Parathyroid adenoma (tissue), 2 donors: ENCODE measurements around the gene KCNQ1.

Experiments
- H2AFZ ChIP-seq: fragments of 300-600 bp; sonication (generic); one replicate; pipeline ENCODE4 v1.7.0; 2017; ENCODE audit warnings: antibody characterized with exemption, mild to moderate bottlenecking
- H3K27ac ChIP-seq: fragments of 300-600 bp; sonication (generic); one replicate; pipeline ENCODE4 v1.7.0; 2017
- H3K27me3 ChIP-seq: fragments of 300-600 bp; sonication (generic); one replicate; pipeline ENCODE4 v1.7.0; 2017; ENCODE audit warnings: low read length; ENCODE audit not compliant: control insufficient read depth, insufficient read depth
- H3K36me3 ChIP-seq: fragments of 300-600 bp; sonication (generic); one replicate; pipeline ENCODE4 v1.7.0; 2017; ENCODE audit warnings: low read length; ENCODE audit not compliant: control insufficient read depth, insufficient read depth
- H3K4me1 ChIP-seq: fragments of 300-600 bp; sonication (generic); one replicate; pipeline ENCODE4 v1.7.0; 2017; ENCODE audit warnings: control low read depth
- H3K4me2 ChIP-seq: fragments of 300-600 bp; sonication (generic); one replicate; pipeline ENCODE4 v1.7.0; 2017; ENCODE audit warnings: low read length
- H3K4me3 ChIP-seq: fragments of 300-600 bp; sonication (generic); one replicate; pipeline ENCODE4 v1.7.0; 2017; ENCODE audit warnings: low read depth, low read length
- H3K79me2 ChIP-seq: fragments of 300-600 bp; sonication (generic); one replicate; pipeline ENCODE4 v1.7.0; 2017; ENCODE audit warnings: control low read depth
- H3K9ac ChIP-seq: fragments of 300-600 bp; sonication (generic); one replicate; pipeline ENCODE4 v1.7.0; 2017; ENCODE audit warnings: mild to moderate bottlenecking
- H3K9me3 ChIP-seq: fragments of 300-600 bp; sonication (generic); one replicate; pipeline ENCODE4 v1.7.0; 2017; ENCODE audit warnings: low read length; ENCODE audit not compliant: control insufficient read depth
- TF ChIP-seq, protein P1 (sequence below): fragments of 300-600 bp; sonication (generic); IDR thresholded peaks from one replicate; pipeline ENCODE4 v1.7.0; 2017; ENCODE audit warnings: antibody characterized with exemption, mild to moderate bottlenecking
- donor health status: primary hyperparathyroidism.

KCNQ1 gene

GRCh38 chr11:2673250-2673610 lies 228.4 kb downstream of the KCNQ1 start:
- H3K27ac ChIP-seq: no peak overlapping the region
- TF ChIP-seq, protein P1, sequence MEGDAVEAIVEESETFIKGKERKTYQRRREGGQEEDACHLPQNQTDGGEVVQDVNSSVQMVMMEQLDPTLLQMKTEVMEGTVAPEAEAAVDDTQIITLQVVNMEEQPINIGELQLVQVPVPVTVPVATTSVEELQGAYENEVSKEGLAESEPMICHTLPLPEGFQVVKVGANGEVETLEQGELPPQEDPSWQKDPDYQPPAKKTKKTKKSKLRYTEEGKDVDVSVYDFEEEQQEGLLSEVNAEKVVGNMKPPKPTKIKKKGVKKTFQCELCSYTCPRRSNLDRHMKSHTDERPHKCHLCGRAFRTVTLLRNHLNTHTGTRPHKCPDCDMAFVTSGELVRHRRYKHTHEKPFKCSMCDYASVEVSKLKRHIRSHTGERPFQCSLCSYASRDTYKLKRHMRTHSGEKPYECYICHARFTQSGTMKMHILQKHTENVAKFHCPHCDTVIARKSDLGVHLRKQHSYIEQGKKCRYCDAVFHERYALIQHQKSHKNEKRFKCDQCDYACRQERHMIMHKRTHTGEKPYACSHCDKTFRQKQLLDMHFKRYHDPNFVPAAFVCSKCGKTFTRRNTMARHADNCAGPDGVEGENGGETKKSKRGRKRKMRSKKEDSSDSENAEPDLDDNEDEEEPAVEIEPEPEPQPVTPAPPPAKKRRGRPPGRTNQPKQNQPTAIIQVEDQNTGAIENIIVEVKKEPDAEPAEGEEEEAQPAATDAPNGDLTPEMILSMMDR: no peak

DNA sequence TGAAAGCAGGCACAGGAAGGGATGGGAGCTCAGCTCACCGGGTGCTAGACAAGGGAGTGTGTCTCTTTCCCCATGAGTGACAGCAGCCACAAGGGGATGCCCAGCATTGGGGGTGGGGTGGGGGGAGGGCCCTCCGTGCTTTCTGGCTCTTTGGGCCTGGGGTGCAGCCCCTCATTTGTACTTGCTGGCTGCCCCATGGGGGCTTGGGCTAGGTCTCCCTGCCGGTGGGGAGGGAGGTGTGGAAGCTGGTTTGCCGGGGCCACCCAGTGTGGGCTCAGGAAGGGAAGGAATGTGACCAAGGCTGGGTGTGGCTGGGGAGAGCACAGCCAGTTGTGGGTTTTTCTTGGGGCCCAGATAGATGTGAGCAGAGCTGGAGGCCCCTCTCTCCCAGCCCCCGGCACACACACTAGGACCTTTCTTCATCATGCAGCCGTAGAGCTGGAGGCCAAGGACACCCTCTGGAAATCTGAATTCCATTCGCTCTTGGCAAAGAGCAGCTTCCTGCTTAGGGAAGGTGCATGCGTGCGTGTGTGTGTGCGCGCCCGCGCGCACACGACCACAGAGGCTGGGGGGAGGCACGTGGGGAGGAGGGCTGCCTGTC lies 229.2 kb downstream of the KCNQ1 start:
- H3K9ac ChIP-seq: no peak overlapping the region
- no peak overlapping the region for H3K4me3 ChIP-seq
- no peaks in the 10 kb centered on the region for H3K9me3 ChIP-seq
- H3K79me2 ChIP-seq: no peaks in the 10 kb centered on the region
- H3K4me1 ChIP-seq: no peaks in the 10 kb centered on the region
- TF ChIP-seq, protein P1: no peak
- H3K27me3 ChIP-seq: no peaks in the 10 kb centered on the region
- H3K36me3 ChIP-seq: no peaks in the 10 kb centered on the region
- H3K27ac ChIP-seq: no peak overlapping the region
- H2AFZ ChIP-seq: no peak overlapping the region
- no peak overlapping the region for H3K4me2 ChIP-seq

More at GRCh38 chr11:2673250-2673610, 228.4 kb downstream of the KCNQ1 start:
- Histone ChIP-seq H3K36me3 (no peaks in the 10 kb centered on the region), H3K79me2 (no peaks in the 10 kb centered on the region), H3K4me3 (no peak overlapping the region), H3K9me3 (no peaks in the 10 kb centered on the region), H3K27me3 (no peaks in the 10 kb centered on the region), H3K4me2 (no peak overlapping the region), H3K4me1 (no peaks in the 10 kb centered on the region), H3K9ac (no peak overlapping the region), H2AFZ (no peak overlapping the region)

GRCh38 chr11:2674658-2675131 lies 229.9 kb downstream of the KCNQ1 start:
- Histone ChIP-seq H3K9me3 (no peaks in the 10 kb centered on the region), H3K9ac (no peak overlapping the region), H3K79me2 (no peaks in the 10 kb centered on the region), H2AFZ (no peak overlapping the region), H3K4me1 (no peaks in the 10 kb centered on the region), H3K36me3 (no peaks in the 10 kb centered on the region), H3K4me3 (no peak overlapping the region), H3K4me2 (no peak overlapping the region), H3K27me3 (no peaks in the 10 kb centered on the region), H3K27ac (no peak overlapping the region)
- TF ChIP-seq, protein P1: no peak

DNA sequence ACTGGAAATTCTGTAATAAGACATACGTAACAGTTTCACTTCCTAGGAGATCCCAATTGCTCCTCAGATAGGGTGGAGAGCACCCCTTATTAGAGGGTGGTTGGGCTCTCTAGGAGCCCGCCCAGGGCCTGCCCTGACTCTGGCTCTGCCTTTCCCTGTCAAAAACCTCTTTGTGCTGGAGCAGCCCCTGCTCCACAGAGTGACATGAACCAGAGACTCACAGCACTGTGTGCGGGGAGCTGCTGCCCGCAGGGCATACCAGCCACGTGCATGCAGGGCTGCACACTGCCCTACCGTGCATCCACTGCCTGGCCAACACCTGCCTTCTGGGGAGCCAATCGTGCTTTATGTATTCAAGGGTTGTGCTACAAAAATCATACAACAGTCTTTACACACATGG lies 230.7 kb downstream of the KCNQ1 start:
- Histone ChIP-seq H3K4me3 (no peak overlapping the region), H3K79me2 (no peaks in the 10 kb centered on the region), H3K4me1 (no peaks in the 10 kb centered on the region), H3K36me3 (no peaks in the 10 kb centered on the region), H2AFZ (no peak overlapping the region), H3K27ac (no peak overlapping the region), H3K9me3 (no peaks in the 10 kb centered on the region), H3K4me2 (no peak overlapping the region), H3K9ac (no peak overlapping the region), H3K27me3 (no peaks in the 10 kb centered on the region)
- TF ChIP-seq, protein P1: no peak

- no peak overlapping the region for H3K4me2 ChIP-seq
- no peaks in the 10 kb centered on the region for H3K4me1 ChIP-seq
- no peak overlapping the region for H3K9ac ChIP-seq
- no peak overlapping the region for H2AFZ ChIP-seq
- H3K27ac ChIP-seq: no peak overlapping the region
- TF ChIP-seq, protein P1: no peak
- H3K4me3 ChIP-seq: no peak overlapping the region
- H3K9me3 ChIP-seq: no peaks in the 10 kb centered on the region
- H3K27me3 ChIP-seq: no peaks in the 10 kb centered on the region
- no peaks in the 10 kb centered on the region for H3K79me2 ChIP-seq
- no peaks in the 10 kb centered on the region for H3K36me3 ChIP-seq
These were observed 232.3 kb downstream of the KCNQ1 start for GRCh38 chr11:2677127-2677526.
